Measurements from ENCODE around the gene GRID1. TPM values are rescaled to one million over a fixed set of nuclear protein-coding genes. Genes with fewer than 3 reads are reported as not detected.

The GRID1 gene
- polyA plus RNA-seq, 1 of the 3 experiments (the other 2 are of a cell fraction): 0.13 TPM

GRCh38 chr10:86105181-86105580 lies 261.4 kb downstream of the GRID1 start (continued):
- no peak for TF ChIP-seq EP300 (IDR thresholded peaks at IDR 0.05; ENCODE audit: borderline replicate concordance in 1 of 2, low read depth in 1 of 2, low read length in 1 of 2)
- no peak for TF ChIP-seq NFIC (IDR thresholded peaks at IDR 0.05; ENCODE audit: borderline replicate concordance)
- no peak for TF ChIP-seq RFX5 (IDR thresholded peaks at IDR 0.05; ENCODE audit: low read length)
- no peak for TF ChIP-seq TEAD4 (IDR thresholded peaks at IDR 0.05; ENCODE audit: borderline replicate concordance, insufficient read depth)
- no peak for TF ChIP-seq EZH2phosphoT487 (IDR thresholded peaks at IDR 0.05; ENCODE audit: borderline replicate concordance, low read depth)

- Histone ChIP-seq H3K4me3 (ENCODE audit: low read depth in 2 of 2, low read length in 1 of 2) (no peak overlapping the region), H3K9me2 (no peaks in the 10 kb centered on the region), H3K27ac (ENCODE audit: low read depth in 2 of 2, low read length in 1 of 2) (no peak overlapping the region), H2AFZ (ENCODE audit: low read depth) (no peak overlapping the region), H3K9ac (no peak overlapping the region), H3K79me2 (ENCODE audit: insufficient read depth) (no peaks in the 10 kb centered on the region), H3F3A (replicated peaks; ENCODE audit: insufficient read depth) (no peaks in the 10 kb centered on the region), H3K36me3 (replicated peaks in 1 of 2; ENCODE audit: control insufficient read depth in 1 of 2, insufficient read depth in 2 of 2, low read length in 1 of 2) (no peaks in the 10 kb centered on the region), H3K4me1 (ENCODE audit: control insufficient read depth in 1 of 2, insufficient read depth in 2 of 2, low read depth in 1 of 2, low read length in 1 of 2) (peaks cover 0 to 6% of the 10 kb centered on the region in 2 experiments; a peak in 1 of 4 replicates), H3K9me3 (no peaks in the 10 kb centered on the region), H3K4me2 (no peak overlapping the region), H3K27me3 (ENCODE audit: insufficient read depth) (no peaks in the 10 kb centered on the region), H4K20me1 (ENCODE audit: insufficient read depth) (no peaks in the 10 kb centered on the region)
- ChIA-PET CTCF (interaction anchor here (0.7 kb wide), 1 partner anchor 154 kb away, joined by 3 read pairs; no protein-coding TSS in a partner anchor), POLR2A (no interaction called here)
- no peak for TF ChIP-seq NFIC (IDR thresholded peaks at IDR 0.05; ENCODE audit: borderline replicate concordance)
- no peak for TF ChIP-seq SIN3A (IDR thresholded peaks at IDR 0.05; ENCODE audit: borderline replicate concordance, low read depth, low read length)
- TF ChIP-seq TCF12 (IDR thresholded peaks at IDR 0.05): no peak
- TF ChIP-seq FOSL2 (IDR thresholded peaks at IDR 0.05; ENCODE audit: borderline replicate concordance, low read depth): no peak
- TF ChIP-seq REST (IDR thresholded peaks at IDR 0.05; ENCODE audit: low read depth, low read length): no peak
- no peak for TF ChIP-seq CHD2 (IDR thresholded peaks at IDR 0.05; ENCODE audit: low read length, partially characterized antibody)
- 51% methylated on average over 7 of the region's 7 CpGs for WGBS (ENCODE audit: low lambda C conversion rate)
- DNase-seq: no peak
Observed at GRCh38 chr10:86104611-86105145, 261.9 kb downstream of the GRID1 start.

DNA sequence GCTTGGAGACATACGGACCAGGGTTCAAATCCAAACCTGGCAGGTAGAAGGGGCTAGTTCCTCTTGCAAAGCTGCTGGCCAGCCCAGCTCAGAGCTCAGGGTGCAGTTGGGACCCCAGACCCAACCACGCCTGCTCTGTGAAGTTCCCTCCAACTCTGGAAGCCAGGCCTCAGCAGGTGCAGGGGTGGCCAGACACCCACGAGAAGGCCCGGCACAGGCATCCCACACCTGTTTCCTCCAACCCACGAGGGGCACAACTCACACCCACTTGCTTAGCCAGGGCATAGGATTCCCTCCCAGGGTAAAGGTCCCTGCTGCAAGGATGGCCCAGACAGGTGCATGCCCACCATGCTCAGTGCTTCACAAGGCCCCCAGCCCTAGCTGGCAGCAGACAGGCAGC lies 262.4 kb downstream of the GRID1 start:
- Histone ChIP-seq H3K27ac (ENCODE audit: low read depth in 2 of 2, low read length in 1 of 2) (no peak overlapping the region), H3K4me3 (ENCODE audit: low read depth in 2 of 2, low read length in 1 of 2) (no peak overlapping the region), H3K4me1 (ENCODE audit: control insufficient read depth in 1 of 2, insufficient read depth in 2 of 2, low read depth in 1 of 2, low read length in 1 of 2) (peaks cover 0 to 6% of the 10 kb centered on the region in 2 experiments; a peak in 1 of 4 replicates), H3K4me2 (no peak overlapping the region), H4K20me1 (ENCODE audit: insufficient read depth) (no peaks in the 10 kb centered on the region), H3K9me2 (no peaks in the 10 kb centered on the region), H3K79me2 (ENCODE audit: insufficient read depth) (no peaks in the 10 kb centered on the region), H3K9me3 (no peaks in the 10 kb centered on the region), H3K27me3 (ENCODE audit: insufficient read depth) (no peaks in the 10 kb centered on the region), H3K36me3 (replicated peaks in 1 of 2; ENCODE audit: control insufficient read depth in 1 of 2, insufficient read depth in 2 of 2, low read length in 1 of 2) (no peaks in the 10 kb centered on the region), H3K9ac (no peak overlapping the region), H2AFZ (ENCODE audit: low read depth) (no peak overlapping the region), H3F3A (replicated peaks; ENCODE audit: insufficient read depth) (no peaks in the 10 kb centered on the region)
- WGBS (ENCODE audit: low lambda C conversion rate): 80% methylated on average over 1 of the region's 5 CpGs
- TF ChIP-seq GABPA (IDR thresholded peaks at IDR 0.05; ENCODE audit: low read depth) (no peak), TEAD4 (IDR thresholded peaks at IDR 0.05; ENCODE audit: borderline replicate concordance, insufficient read depth) (no peak), FOSL2 (IDR thresholded peaks at IDR 0.05; ENCODE audit: borderline replicate concordance, low read depth) (no peak), MXI1 (IDR thresholded peaks at IDR 0.05; ENCODE audit: low read depth, low read length) (no peak), MEF2A (IDR thresholded peaks at IDR 0.05; ENCODE audit: borderline replicate concordance, low read depth) (no peak), EP300 (IDR thresholded peaks at IDR 0.05; ENCODE audit: borderline replicate concordance in 1 of 2, low read depth in 1 of 2, low read length in 1 of 2) (no peak), MAX (IDR thresholded peaks at IDR 0.05; ENCODE audit: low read depth) (no peak), NFIC (IDR thresholded peaks at IDR 0.05; ENCODE audit: borderline replicate concordance) (no peak), RAD21 (IDR thresholded peaks at IDR 0.05; ENCODE audit: low read length) (no peak)
- ChIA-PET CTCF (interaction anchor here (0.6 to 1.3 kb wide), 3 partner anchors 138 to 1213 kb away, joined by 3 read pairs; no protein-coding TSS in a partner anchor), POLR2A (no interaction called here)
- DNase-seq: no peak
